Chondrocyte (in vitro differentiated cells): ENCODE data around the gene ZNF750. TPM values are rescaled to one million over a fixed set of nuclear protein-coding genes. Genes with fewer than 3 reads are reported as not detected.
A peak's percentile ranks its signal among the peaks of the same experiment; 100 is the strongest.

Experiments used
- DNase-seq: peaks from one replicate; pipeline ENCODE4 v3.0.0; 2021; ENCODE audit warnings: mixed read lengths, low spot score
- H3K27ac Mint-ChIP-seq: one replicate; pipeline ENCODE4 v1.8.0; 2021; ENCODE audit warnings: mild to moderate bottlenecking, moderate library complexity, mixed read lengths; ENCODE audit not compliant: unreplicated experiment
- H3K27me3 Mint-ChIP-seq: 2 replicates; pipeline ENCODE4 v1.8.0; 2021; ENCODE audit warnings: low read depth, mixed read lengths
- H3K36me3 Mint-ChIP-seq: 2 replicates; pipeline ENCODE4 v1.8.0; 2021; ENCODE audit warnings: low read depth, mixed read lengths
- H3K4me1 Mint-ChIP-seq: 2 replicates; pipeline ENCODE4 v1.8.0; 2021; ENCODE audit warnings: low read depth, mild to moderate bottlenecking, mixed read lengths
- H3K4me3 Mint-ChIP-seq: one replicate; pipeline ENCODE4 v1.8.0; 2021; ENCODE audit warnings: mild to moderate bottlenecking, moderate library complexity, mixed read lengths; ENCODE audit not compliant: unreplicated experiment
- H3K9me3 Mint-ChIP-seq: 2 replicates; pipeline ENCODE4 v1.8.0; 2021; ENCODE audit warnings: low read depth, mixed read lengths
- total RNA-seq: library from RNA; stranded (reverse); gene quantifications from 3 replicates; pipeline ENCODE4 v1.2.1, GENCODE V29; 2021
- TF ChIP-seq, protein P1 (sequence below): fragments of 200-600 bp; sonication (generic); IDR thresholded peaks from 2 replicates; pipeline ENCODE4 v1.5.0; 2021; ENCODE audit warnings: antibody characterized with exemption, mild to moderate bottlenecking, moderate library complexity

ZNF750 gene
- total RNA-seq, 1 donor from 2014 or later: not detected

DNA sequence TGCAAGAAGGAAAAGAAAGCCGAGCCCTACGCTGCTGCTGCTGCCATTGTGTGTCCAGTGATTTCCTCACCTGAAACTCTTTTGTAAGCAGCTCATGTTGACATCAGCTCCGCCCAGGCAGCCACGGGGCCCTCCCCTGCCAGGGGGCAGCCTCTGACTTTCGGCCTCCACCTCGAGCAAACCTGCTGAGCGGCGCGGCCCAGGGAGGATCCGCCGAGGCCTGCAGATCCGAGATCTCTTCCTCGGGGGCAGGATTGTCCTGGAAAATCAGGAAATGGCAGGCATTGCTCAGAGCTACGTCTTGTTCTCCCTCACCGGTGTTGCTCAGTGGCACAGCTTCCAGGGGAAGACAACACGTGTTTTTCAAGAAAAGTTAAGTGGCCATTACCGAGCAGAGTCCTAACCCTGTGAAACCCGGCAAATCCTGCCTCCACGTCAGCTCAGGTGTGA lies 35.6 kb upstream of the ZNF750 start:
- H3K9me3 Mint-ChIP-seq: no peaks in the 10 kb centered on the region
- H3K27me3 Mint-ChIP-seq: no peaks in the 10 kb centered on the region
- TF ChIP-seq, protein P1, sequence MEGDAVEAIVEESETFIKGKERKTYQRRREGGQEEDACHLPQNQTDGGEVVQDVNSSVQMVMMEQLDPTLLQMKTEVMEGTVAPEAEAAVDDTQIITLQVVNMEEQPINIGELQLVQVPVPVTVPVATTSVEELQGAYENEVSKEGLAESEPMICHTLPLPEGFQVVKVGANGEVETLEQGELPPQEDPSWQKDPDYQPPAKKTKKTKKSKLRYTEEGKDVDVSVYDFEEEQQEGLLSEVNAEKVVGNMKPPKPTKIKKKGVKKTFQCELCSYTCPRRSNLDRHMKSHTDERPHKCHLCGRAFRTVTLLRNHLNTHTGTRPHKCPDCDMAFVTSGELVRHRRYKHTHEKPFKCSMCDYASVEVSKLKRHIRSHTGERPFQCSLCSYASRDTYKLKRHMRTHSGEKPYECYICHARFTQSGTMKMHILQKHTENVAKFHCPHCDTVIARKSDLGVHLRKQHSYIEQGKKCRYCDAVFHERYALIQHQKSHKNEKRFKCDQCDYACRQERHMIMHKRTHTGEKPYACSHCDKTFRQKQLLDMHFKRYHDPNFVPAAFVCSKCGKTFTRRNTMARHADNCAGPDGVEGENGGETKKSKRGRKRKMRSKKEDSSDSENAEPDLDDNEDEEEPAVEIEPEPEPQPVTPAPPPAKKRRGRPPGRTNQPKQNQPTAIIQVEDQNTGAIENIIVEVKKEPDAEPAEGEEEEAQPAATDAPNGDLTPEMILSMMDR: no peak
- H3K27ac Mint-ChIP-seq: no peak overlapping the region
- peaks cover 7% of the 10 kb centered on the region for H3K36me3 Mint-ChIP-seq
- H3K4me3 Mint-ChIP-seq: no peak overlapping the region
- DNase-seq: peak; percentile 65
- H3K4me1 Mint-ChIP-seq: peaks cover 11% of the 10 kb centered on the region

GRCh38 chr17:82874011-82874835 lies 34.4 kb upstream of the ZNF750 start:
- H3K36me3 Mint-ChIP-seq: peaks cover 7% of the 10 kb centered on the region
- H3K9me3 Mint-ChIP-seq: no peaks in the 10 kb centered on the region
- TF ChIP-seq, protein P1: no peak
- H3K27me3 Mint-ChIP-seq: no peaks in the 10 kb centered on the region
- DNase-seq: peak; percentile 77
- no peak overlapping the region for H3K4me3 Mint-ChIP-seq
- peaks cover 11% of the 10 kb centered on the region for H3K4me1 Mint-ChIP-seq
- H3K27ac Mint-ChIP-seq: peak overlapping the region; percentile 70

- peaks cover 7% of the 10 kb centered on the region for H3K36me3 Mint-ChIP-seq
- DNase-seq: no peak
- H3K4me3 Mint-ChIP-seq: no peak overlapping the region
- peaks cover 11% of the 10 kb centered on the region for H3K4me1 Mint-ChIP-seq
- H3K27me3 Mint-ChIP-seq: no peaks in the 10 kb centered on the region
- TF ChIP-seq, protein P1: no peak
- H3K27ac Mint-ChIP-seq: no peak overlapping the region
- H3K9me3 Mint-ChIP-seq: no peaks in the 10 kb centered on the region
Observed at GRCh38 chr17:82873521-82873920, 33.7 kb upstream of the ZNF750 start.

- no peak overlapping the region for H3K4me3 Mint-ChIP-seq
- H3K4me1 Mint-ChIP-seq: peaks cover 11% of the 10 kb centered on the region
- DNase-seq: no peak
- H3K36me3 Mint-ChIP-seq: peaks cover 7% of the 10 kb centered on the region
- H3K9me3 Mint-ChIP-seq: no peaks in the 10 kb centered on the region
- TF ChIP-seq, protein P1: no peak
- no peaks in the 10 kb centered on the region for H3K27me3 Mint-ChIP-seq
- H3K27ac Mint-ChIP-seq: no peak overlapping the region
Observed at GRCh38 chr17:82872591-82873520, 33.0 kb upstream of the ZNF750 start.
